Panc1 (cell line): ENCODE data around the gene TBC1D22A. TPM values are rescaled to one million over a fixed set of nuclear protein-coding genes. Genes with fewer than 3 reads are reported as not detected.

Experiments used
- ATAC-seq: fragments of 200-7000 bp; cut with Tn5 transposase; 2 replicates; pipeline ENCODE4 v1.9.1; 2020; ENCODE audit warnings: mild to moderate bottlenecking, moderate library complexity
- BruUV-seq: library from RNA; stranded (reverse); fragments of 400-500 nt; replicated peaks from 2 replicates; lab custom pipeline; 2021; lab: Mats Ljungman, UMichigan
- CTCF ChIA-PET: fragments of 300-600 bp; sonication (Branson Sonifier 250); formaldehyde crosslinking; loops from one replicate; lab custom pipeline; 2022; ENCODE audit warnings: antibody characterized with exemption; lab: Charles Lee
- POLR2A ChIA-PET: fragments of 300-600 bp; sonication (Branson Sonifier 250); formaldehyde crosslinking; loops from one replicate; lab custom pipeline; 2022; ENCODE audit warnings: antibody characterized with exemption; lab: Charles Lee
- DNase-seq: peaks from one replicate; pipeline ENCODE4 v3.0.0-alpha.2; 2010; ENCODE audit warnings: low read depth, low spot score
- H3K27ac ChIP-seq: 2 replicates; pipeline ENCODE4 v1.5.1; 2011; ENCODE audit warnings: mild to moderate bottlenecking, low read length, inconsistent platforms
- H3K27me3 ChIP-seq: fragments of 200-500 bp; sonication (Bioruptor generic); 2 replicates; pipeline ENCODE4 v1.6.0; 2014; ENCODE audit warnings: low read length, inconsistent platforms; ENCODE audit not compliant: control insufficient read depth, insufficient read depth
- H3K36me3 ChIP-seq: fragments of 200-500 bp; sonication (Bioruptor generic); 2 replicates; pipeline ENCODE4 v1.5.1; 2014; ENCODE audit warnings: inconsistent platforms, mild to moderate bottlenecking, low read length, moderate library complexity; ENCODE audit not compliant: control insufficient read depth, insufficient read depth
- H3K4me1 ChIP-seq: 2 replicates; pipeline ENCODE4 v1.5.1; 2011; ENCODE audit warnings: inconsistent platforms, mild to moderate bottlenecking, low read length, moderate library complexity; ENCODE audit not compliant: control insufficient read depth, insufficient read depth
- H3K4me3 ChIP-seq, 2 experiments: 2 replicates each; pipeline ENCODE4 v1.5.1; 2011 to 2012; ENCODE audit warnings: low read depth in 2 of 2, low read length in 2 of 2, mild to moderate bottlenecking in 2 of 2, inconsistent platforms in 1 of 2, moderate library complexity in 1 of 2
- H3K9me3 ChIP-seq: fragments of 200-500 bp; sonication (Bioruptor generic); 2 replicates; pipeline ENCODE4 v1.5.1; 2014; ENCODE audit warnings: low read depth, mild to moderate bottlenecking, inconsistent platforms, low read length, moderate library complexity; ENCODE audit not compliant: control insufficient read depth, insufficient read depth
- CTCF ChIP-seq: fragments of 450-650 bp; IDR thresholded peaks from 2 replicates; pipeline ENCODE4 v1.5.1; 2017; ENCODE audit warnings: mild to moderate bottlenecking
- POLR2AphosphoS5 ChIP-seq: IDR thresholded peaks from 2 replicates; pipeline ENCODE4 v1.6.1; 2012; ENCODE audit warnings: mild to moderate bottlenecking, low read depth, low read length, moderate library complexity
- REST ChIP-seq, 2 experiments: IDR thresholded peaks; 2 replicates each; pipeline ENCODE4 v1.6.1; 2011 to 2012; ENCODE audit warnings: low read depth in 2 of 2, control low read depth in 1 of 2, low read length in 1 of 2, mild to moderate bottlenecking in 1 of 2, moderate library complexity in 1 of 2; ENCODE audit not compliant: insufficient read depth in 1 of 2
- SIN3A ChIP-seq: IDR thresholded peaks from 2 replicates; pipeline ENCODE4 v1.6.1; 2012; ENCODE audit warnings: low read depth, mild to moderate bottlenecking, low read length, moderate library complexity, borderline replicate concordance; ENCODE audit not compliant: insufficient read depth
- TCF7L2 ChIP-seq: IDR thresholded peaks from 2 replicates; pipeline ENCODE4 v1.6.1; 2011; ENCODE audit warnings: mild to moderate bottlenecking, low read depth, low read length, inconsistent platforms
- in situ Hi-C: cut with HindIII; loops from 2 replicates; pipeline ENCODE4 v1.10.0; 2016; ENCODE audit warnings: low sequenced_read_pairs, low pct_unique_long_range_greater_than_20kb
- intact Hi-C: fragments of 100-400 bp; cut with micrococcal nuclease; formaldehyde crosslinking; loops from one replicate; pipeline ENCODE4 v1.10.0; 2022; ENCODE audit not compliant: unreplicated experiment
- total RNA-seq: library from RNA; stranded (reverse); gene quantifications from one replicate; pipeline ENCODE4 v1.2.1, GENCODE V29; 2021; ENCODE audit not compliant: unreplicated experiment

TBC1D22A gene
- total RNA-seq, 1 experiment from 2014 or later = 28.7 TPM

DNA sequence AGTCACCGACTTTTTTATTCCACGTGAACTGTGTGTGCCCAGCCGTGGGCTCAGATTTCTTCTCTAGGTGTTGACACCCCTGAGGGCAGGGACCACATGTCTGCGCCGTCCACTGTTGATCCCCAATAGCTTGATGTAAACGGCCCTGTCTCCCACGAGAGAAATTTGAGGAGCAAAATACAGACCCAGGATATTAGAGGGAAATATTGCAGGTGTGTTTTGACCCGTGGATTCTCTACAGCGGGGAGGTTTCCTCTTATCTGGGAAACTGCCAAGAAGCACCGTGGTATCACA lies 437.5 kb downstream of the TBC1D22A start:
- no peak for TF ChIP-seq POLR2AphosphoS5
- TF ChIP-seq CTCF = no peak
- TF ChIP-seq TCF7L2 = no peak
- TF ChIP-seq REST (IDR thresholded peaks at IDR 0.05; ENCODE audit: insufficient read depth in 1 of 2, low read depth in 2 of 2, low read length in 1 of 2) = no peak
- TF ChIP-seq SIN3A = no peak
- intact Hi-C loops = no loop called here
- H3K4me3 ChIP-seq = no peak overlapping the region
- BruUV-seq = no TSS peak
- no peaks in the 10 kb centered on the region for H3K4me1 ChIP-seq
- in situ Hi-C loops = no loop called here
- DNase-seq (no peak), ATAC-seq (no peak)
- ChIA-PET POLR2A (no interaction called here), CTCF (no interaction called here)
- H3K9me3 ChIP-seq = no peaks in the 10 kb centered on the region
- no peaks in the 10 kb centered on the region for H3K36me3 ChIP-seq
- H3K27me3 ChIP-seq = no peaks in the 10 kb centered on the region
- H3K27ac ChIP-seq = no peak overlapping the region

- TF ChIP-seq SIN3A = no peak
- TF ChIP-seq REST (IDR thresholded peaks at IDR 0.05; ENCODE audit: insufficient read depth in 1 of 2, low read depth in 2 of 2, low read length in 1 of 2) = no peak
- no peak for TF ChIP-seq CTCF
- no peak for TF ChIP-seq POLR2AphosphoS5
- no peak for TF ChIP-seq TCF7L2
- H3K4me1 ChIP-seq = no peaks in the 10 kb centered on the region
- DNase-seq (no peak), ATAC-seq (no peak)
- CTCF ChIA-PET = interaction anchor here (0.6 kb wide), 1 partner anchor 1334 kb away, joined by 3 read pairs; no protein-coding TSS in a partner anchor
- intact Hi-C loops = no loop called here
- in situ Hi-C loops = no loop called here
- no peaks in the 10 kb centered on the region for H3K27me3 ChIP-seq
- no TSS peak for BruUV-seq
- H3K4me3 ChIP-seq = no peak overlapping the region
- POLR2A ChIA-PET = no interaction called here
- no peak overlapping the region for H3K27ac ChIP-seq
- H3K36me3 ChIP-seq = no peaks in the 10 kb centered on the region
- H3K9me3 ChIP-seq = no peaks in the 10 kb centered on the region
Observed at GRCh38 chr22:47200273-47201051, 438.0 kb downstream of the TBC1D22A start.
